K562 (cell line): ENCODE measurements around the gene COPS6. TPM values are rescaled to one million over a fixed set of nuclear protein-coding genes. Genes with fewer than 3 reads are reported as not detected.

Experiments
- ARID3B ChIP-seq: fragments of 250-450 bp; sonication (Bioruptor Pico); IDR thresholded peaks from 2 replicates; pipeline ENCODE4 v1.4.0; 2020; ENCODE audit warnings: borderline replicate concordance
- CBFB ChIP-seq: sonication (generic); formaldehyde crosslinking; IDR thresholded peaks from 2 replicates; pipeline ENCODE4 v1.4.0; 2020; ENCODE audit warnings: mild to moderate bottlenecking, missing genetic modification reagents
- ETS2 ChIP-seq: IDR thresholded peaks from 2 replicates; pipeline ENCODE4 v1.6.1; 2016; ENCODE audit warnings: borderline replicate concordance, missing genetic modification characterization, mild to moderate bottlenecking, moderate library complexity, missing compliant biosample characterization; ENCODE audit not compliant: poor library complexity, severe bottlenecking
- HBP1 ChIP-seq: fragments of 450-650 bp; formaldehyde crosslinking; IDR thresholded peaks from 2 replicates; pipeline ENCODE4 v1.4.0; 2022; ENCODE audit warnings: missing genetic modification characterization
- POLR2B ChIP-seq: fragments of 450-650 bp; IDR thresholded peaks from 2 replicates; pipeline ENCODE4 v1.6.1; 2018; ENCODE audit warnings: low read depth; ENCODE audit not compliant: partially characterized antibody
- RBM25 ChIP-seq: fragments of 200-400 bp; formaldehyde crosslinking; IDR thresholded peaks from 2 replicates; pipeline ENCODE4 v1.6.1; 2018; ENCODE audit warnings: low read length, low read depth, moderate library complexity; ENCODE audit not compliant: severe bottlenecking
- RFX5 ChIP-seq: IDR thresholded peaks from 2 replicates; pipeline ENCODE4 v1.6.1; 2011; ENCODE audit warnings: low read depth, mild to moderate bottlenecking, improper control_type of control experiment, low read length
- SETDB1 ChIP-seq: IDR thresholded peaks from one replicate; pipeline ENCODE4 v1.6.1; 2012; ENCODE audit warnings: low read length, control low read depth, inconsistent platforms
- SIX5 ChIP-seq, 2 experiments: IDR thresholded peaks; 2 replicates each; pipeline ENCODE4 v1.6.1; 2011; ENCODE audit warnings: low read length in 2 of 2, borderline replicate concordance in 1 of 2, low read depth in 1 of 2, mild to moderate bottlenecking in 1 of 2, moderate library complexity in 1 of 2; ENCODE audit not compliant: insufficient read depth in 1 of 2
- SMAD3 ChIP-seq: fragments of 450-650 bp; formaldehyde crosslinking; conservative IDR thresholded peaks from 2 replicates; pipeline ENCODE4 v1.4.0; 2020; ENCODE audit warnings: mild to moderate bottlenecking
- ZNF12 ChIP-seq: sonication (generic); formaldehyde crosslinking; IDR thresholded peaks from 2 replicates; pipeline ENCODE4 v1.4.0; 2020; ENCODE audit warnings: mild to moderate bottlenecking, missing genetic modification reagents
- ZNF407 ChIP-seq: fragments of 450-650 bp; IDR thresholded peaks from 2 replicates; pipeline ENCODE4 v1.6.1; 2016; ENCODE audit warnings: low read depth
- polyA plus RNA-seq, 8 experiments: library from polyadenylated mRNA; depleted of rRNA in 4 of 8; stranded (reverse) in 5 of 8; unstranded in 3 of 8; fragments of >200 nt; fragmentation: Nextera tagmentation in 2 of 8; fragmentation: Illumina TruSeq in 1 of 8; extraction: Ambion mirVana in 2 of 8; extraction: Trizol in 1 of 8; gene quantifications; 2 replicates each; pipeline versions ENCODE4 v1.2.1 to v1.2.3, GENCODE V29; 2011 to 2014; ENCODE audit warnings: inconsistent platforms in 1 of 8, missing spikeins in 1 of 8
- total RNA-seq, 7 experiments: library from RNA; depleted of rRNA in 6 of 7; stranded (reverse); fragments of >200 nt in 6 of 7; fragmentation: Illumina TruSeq in 2 of 7; extraction: Trizol in 2 of 7; gene quantifications; 2 replicates each; pipeline versions ENCODE4 v1.2.1 to v1.2.3, GENCODE V29; 2011 to 2021; ENCODE audit warnings: low replicate concordance in 1 of 7

Gene COPS6
- total and polyA plus RNA-seq, 9 of the 15 experiments (the other 6 are each of a cell fraction or from before 2014, with no cell fraction given), result 63.0 to 331 (median 168) TPM

- TF ChIP-seq SETDB1 (no peak), RBM25 (peak; percentile 14), SIX5 (IDR thresholded peaks at IDR 0.05; ENCODE audit: borderline replicate concordance in 1 of 2, insufficient read depth in 1 of 2, low read depth in 1 of 2, low read length in 2 of 2) (no peak), ZNF407 (peak; percentile 64; the same call in 1 of the 2 replicates), ARID3B (no peak), RFX5 (no peak), ZNF12 (no peak), CBFB (CRISPR knock-in tag) (no peak), SMAD3 (CRISPR knock-in tag) (no peak), HBP1 (CRISPR knock-in tag) (no peak), ETS2 (tag) (no peak), POLR2B (no peak)
Observed at GRCh38 chr7:100130608-100131453, 42.1 kb downstream of the COPS6 start (continued).
